ENCODE measurements around the gene PTPRJ.
"Not testable (repeated sequence)": the region's sequence is repeated elsewhere in the genome, so short reads cannot be mapped to it uniquely, and the experiment has no call there.

PTPRJ gene

DNA sequence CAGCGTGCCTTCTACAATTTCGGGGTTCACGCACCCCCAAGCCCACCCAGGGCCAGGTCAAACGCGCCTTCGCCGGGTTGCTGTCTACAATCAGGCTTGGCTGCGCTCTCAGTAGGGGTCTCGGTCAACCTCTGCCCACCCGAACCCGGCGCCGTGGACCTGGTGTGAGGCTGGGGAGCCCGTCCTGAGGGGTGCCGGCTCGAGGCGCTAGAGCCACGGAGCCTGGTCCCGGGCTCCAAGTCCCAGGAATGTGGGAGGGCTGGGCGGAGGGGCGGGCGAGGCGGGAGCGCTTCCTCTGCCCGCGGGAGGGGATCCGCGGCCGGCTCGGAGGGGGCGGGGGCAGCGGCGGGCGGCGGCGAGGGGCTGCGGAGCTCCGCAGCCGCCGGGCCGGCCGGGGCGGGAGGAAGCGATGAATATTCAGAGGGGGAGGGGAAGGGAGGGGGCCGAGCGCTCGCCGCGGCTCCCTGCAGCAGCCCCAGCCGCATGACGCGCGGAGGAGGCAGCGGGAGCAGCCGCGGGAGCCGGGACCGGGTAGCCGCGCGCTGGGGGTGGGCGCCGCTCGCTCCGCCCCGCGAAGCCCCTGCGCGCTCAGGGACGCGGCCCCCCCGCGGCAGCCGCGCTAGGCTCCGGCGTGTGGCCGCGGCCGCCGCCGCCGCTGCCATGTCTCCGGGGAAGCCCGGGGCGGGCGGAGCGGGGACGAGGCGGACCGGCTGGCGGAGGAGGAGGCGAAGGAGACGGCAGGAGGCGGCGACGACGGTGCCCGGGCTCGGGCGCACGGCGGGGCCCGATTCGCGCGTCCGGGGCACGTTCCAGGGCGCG is at the start of gene PTPRJ:
Gene PTPRJ (plus strand): TSS at position 472 of the 819 bp plus-strand sequence. CDS start 354 bp downstream, outside the sequence.
- DNase-seq, result peak in 45 of 51 donors; percentile 24 to 79 (median 59)

DNA sequence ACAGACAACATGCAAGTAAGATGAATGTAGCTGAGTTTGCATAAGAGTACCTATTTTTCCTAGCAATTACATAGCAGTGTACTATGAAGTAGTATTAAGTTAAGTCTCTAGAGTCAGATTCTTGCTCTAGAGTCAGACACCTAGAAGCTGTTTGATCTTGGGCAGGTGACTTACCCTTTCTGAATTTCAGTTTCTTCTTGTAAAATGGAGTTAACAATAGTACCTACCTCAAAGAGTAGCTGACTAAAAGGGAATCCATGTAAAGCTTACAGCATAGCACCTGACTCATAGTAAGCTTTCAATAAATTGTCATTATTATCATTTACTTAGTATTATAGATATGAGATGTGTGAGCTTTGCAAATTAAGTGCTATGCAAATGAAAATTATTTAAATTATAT is 47.8 kb upstream of the PTPRJ start:
- no peak for DNase-seq

DNA sequence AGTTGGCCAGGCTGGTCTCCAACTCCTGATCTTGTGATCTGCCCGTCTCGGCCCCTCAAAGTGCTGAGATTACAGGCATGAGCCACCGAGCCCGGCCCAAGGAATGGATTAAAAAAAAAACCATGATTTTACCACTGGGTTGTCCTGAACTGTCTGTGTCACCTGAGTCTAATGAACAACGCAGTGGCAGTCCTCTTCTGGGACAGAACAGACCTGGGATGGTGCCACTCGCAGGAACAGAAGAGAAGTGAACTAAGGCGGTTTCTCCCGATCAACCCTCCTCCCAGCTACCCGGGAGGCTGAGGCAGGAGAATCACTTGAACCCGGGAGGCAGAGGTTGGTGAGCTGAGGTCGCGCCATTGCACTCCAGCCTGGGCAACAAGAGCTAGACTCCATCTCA is 46.6 kb upstream of the PTPRJ start:
- not testable (repeated sequence) for DNase-seq

DNA sequence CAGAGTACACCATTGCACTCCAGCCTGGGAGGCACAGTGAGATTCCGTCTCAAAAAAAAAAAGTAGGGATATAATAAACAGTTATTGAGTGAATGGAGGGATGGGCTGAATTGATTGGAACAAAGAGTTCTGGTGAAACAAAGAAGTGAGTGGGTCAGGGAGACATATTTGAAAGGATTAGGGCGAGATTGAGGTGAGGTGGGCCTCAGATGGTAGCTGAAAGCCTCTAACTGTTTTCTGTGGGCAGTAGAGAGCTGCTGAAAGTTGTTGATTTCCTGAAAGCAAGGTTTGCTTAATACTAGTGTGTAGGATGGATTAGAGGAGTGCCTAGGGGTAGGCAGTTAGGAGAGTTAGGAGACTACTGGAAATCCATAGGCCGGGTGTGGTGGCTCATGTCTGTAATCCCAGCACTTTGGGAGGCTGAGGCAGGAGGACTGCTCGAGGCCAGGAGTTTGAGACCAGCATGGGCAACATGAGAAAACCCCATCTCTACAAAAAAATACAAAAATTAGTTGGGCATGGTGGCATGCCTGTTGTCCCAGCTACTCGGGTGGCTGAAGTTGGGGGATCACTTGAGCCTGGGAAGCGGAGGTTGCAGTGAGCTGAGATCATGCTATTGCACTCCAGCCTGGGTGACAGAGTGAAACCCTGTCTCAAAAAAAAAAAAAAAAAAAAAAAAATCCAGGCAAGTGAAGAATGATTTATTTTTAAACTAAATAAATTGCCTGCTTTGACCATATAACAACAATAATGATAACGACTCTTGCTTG is 41.4 kb upstream of the PTPRJ start:
- no peak for DNase-seq

DNA sequence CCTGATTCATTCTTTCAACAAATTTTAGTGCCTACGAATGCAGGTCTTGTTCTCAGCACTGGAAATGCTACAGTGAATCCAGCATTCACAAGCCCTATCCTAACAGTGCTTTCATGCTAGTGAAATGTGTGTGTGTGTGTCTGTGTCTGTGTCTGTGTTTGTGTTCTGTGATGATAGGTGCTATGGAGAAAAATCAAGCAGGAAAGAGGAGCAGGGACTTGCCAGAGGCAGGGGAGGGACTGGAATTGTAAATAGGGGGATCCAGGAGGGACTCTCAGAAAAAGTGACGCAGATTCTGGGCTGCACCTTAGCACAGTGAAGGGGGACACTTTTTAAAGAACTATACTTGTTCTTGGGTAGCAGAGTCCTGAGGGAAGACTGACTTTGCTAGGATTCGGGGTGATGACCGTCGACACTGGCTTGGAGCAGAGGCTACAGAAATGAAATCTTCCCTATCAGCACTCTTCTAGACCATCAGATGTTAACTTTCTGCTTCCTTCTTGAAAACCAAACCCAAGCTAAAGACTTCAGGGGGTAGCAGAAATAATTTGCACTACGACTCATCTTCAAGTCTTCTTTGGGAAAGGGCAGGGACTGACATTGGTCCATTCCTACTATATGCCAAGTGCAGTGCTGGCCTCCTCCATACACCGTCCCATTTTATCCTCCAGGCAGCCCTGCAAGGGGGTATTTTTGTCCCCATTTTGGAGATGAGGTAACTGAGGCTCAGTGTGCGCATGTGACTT is 39.3 kb upstream of the PTPRJ start:
- DNase-seq, result no peak

DNA sequence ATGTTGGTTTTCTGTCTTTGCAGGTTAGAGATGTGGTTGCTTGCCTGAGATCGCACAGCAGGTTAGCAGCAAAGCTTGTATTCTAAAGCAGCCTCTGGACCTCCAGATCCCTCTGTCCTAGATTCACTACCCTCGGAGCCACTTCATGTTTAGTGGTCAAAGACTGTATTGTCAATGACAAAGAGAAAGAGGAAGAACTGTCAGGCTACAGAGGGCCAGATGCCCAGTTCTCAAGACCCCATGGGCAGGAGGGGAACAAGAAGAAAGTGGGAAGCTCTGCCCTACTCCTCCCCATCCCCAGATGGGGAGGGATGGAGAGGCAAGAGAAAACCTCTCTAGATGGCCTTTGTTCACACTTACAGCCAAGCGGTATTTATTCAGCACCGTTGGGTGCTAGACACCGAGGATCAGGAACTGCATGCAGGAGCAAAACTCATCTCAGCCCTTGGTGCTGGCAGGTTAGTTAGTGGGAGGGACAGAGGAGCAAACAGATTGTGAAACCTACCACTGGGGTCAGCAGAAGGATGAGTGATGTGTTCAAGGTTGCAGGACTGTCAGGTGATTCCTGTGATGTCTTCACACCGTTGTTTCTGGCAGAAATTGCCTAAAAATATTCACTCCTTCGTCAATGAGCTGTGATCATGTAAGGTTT is 38.3 kb upstream of the PTPRJ start:
- peak in 7 of 51 donors; percentile 5 to 25 (median 8) for DNase-seq

DNA sequence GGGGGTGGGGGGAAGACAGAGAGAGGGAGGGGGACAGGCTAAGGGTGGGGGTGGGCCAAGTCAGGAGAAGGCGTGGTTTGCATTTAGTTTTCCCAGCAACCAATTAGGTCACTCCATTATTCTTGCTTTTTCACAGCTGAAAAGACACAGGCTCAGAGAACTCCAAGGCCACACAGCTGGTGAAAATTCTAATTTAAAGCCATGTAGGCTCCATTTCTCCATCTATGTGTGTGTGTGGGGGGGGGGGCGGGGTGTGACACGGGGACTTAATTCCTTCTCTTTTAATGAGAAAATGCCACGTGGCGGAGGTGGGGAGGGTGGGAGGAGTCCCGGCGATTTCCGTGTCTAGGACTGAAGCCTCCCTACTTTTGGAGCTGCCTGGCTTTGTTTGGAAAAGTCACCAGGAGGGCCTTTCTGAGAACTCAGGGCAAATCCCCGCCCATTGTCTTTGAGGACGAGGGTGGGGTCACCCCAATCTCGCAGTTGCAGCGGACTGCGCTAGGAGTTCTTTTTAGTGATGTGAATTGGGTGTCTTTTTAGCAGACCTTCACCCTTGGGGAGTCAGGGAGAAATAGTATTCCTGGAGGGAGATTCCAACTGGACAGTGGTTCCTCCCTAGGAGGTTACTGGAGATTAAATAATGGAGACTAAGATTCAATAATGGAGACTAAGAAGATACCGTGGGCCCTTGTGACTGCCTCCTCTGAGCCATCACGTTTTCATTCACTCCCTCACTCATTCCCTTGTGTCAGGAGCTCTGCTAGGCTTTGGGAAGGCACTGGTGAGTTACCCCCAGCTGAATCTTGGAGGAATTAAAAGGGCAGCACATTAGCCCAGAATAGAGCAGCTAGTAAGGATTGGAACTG is 36.4 kb upstream of the PTPRJ start:
- DNase-seq, result no peak

DNA sequence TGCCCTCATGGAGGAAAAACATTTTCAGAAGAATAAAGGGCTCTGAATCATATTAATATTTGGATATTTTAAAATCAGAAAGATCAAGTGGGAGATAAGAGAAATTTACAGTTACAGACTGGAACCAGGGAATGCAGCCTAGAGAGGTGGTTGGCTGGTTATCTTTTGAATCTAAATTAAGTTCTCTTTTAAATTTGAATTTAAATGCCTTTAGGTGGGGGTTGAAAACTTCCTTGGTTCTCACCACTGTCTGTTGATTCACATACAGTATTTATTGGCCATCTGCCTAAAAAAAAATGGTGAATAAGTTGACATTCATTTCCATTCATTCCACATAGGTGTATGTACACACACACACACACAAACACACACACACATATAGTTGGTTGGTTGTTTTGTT is 35.7 kb upstream of the PTPRJ start:
- no peak for DNase-seq

DNA sequence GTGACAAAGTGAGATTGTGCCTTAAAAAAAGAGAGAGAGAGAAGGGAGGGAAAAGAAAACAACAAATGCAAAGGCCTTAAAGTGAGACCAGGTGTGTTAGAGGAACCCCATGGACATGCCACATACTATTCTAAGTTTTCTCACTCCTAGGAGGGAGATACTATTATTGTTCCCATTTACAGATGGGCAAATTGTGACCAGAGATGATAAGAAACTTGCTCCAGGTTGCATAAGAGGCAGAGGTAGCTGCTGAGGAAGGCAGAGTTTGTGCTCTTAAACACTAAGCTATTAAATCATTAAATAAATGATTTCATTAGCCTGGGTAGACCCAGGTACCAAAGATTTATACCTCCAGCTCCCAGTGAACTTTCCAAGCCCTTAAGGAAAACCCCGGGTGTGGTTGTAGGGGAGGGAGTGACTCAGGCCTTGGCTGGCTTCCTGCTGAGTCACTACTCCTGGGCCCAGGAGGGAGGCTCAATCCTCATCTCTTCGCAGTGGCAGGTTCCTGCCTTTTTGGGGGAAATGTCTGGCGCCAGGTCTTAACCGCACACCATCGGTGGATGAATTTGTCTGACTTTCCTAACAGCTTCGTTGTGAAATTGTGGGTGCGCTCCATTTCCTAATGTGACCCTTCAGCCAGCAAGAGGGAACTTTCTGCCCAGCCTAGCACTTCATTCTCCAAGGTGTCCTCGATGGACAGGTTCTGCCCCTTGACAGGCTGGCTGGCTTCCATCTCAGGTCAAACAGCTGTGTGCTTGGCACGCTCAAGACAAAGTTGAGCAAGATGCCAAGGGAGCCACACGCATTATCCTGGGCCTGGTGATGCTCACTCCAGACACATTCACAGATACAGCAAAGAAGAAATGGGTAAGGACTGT is 33.4 kb upstream of the PTPRJ start:
- peak in 5 of 51 donors; percentile 2 to 43 (median 21) for DNase-seq

DNA sequence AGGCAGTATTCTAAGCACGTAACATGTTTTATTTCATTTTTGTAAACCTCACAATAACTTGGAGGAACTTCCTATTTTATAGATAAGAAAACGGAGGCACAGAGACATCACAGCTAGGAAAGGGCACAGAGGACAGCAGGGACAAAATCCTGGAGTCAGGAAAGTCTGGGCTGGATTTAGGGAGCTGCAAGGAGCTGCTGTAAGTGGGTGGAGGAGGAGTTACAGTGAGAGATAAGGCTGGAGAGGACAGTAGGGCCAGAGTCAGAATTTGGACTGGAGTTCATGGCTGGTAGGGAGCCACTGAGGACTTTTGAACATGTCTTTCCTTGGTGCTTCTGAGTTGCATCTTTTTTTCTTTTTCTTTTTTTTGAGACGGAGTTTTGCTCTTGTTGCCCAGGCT is 32.2 kb upstream of the PTPRJ start:
- no peak for DNase-seq

DNA sequence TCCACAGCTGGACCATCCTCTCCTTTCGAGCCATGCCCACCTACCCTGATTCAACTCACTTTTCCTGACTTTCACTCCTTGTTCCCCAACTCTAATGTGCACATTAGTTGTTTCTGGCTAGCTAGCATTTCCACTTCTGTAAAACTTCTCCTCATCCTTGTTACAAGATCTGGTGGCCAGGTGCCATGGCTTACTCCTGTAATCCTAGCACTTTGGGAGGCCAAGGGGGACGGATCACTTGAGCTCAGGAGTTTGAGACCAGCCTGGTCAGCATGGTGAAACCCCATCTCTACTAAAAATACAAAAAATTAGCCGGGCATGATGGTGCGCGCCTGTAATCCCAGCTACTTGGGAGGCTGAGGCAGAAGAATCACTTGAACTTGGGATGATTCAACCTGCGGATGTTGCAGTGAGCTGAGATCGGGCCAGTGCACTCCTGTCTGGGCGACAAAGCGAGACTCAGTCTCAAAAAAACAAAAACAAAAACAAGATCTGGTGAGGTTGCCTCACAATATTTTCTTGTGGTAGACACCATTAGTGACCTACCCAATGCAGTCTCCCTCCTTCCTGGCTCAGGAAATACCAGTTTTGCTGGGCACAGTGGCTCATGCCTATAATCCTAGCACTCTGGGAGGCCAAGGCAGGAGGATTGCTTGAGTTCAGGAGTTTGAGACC is 31.2 kb upstream of the PTPRJ start:
- DNase-seq, result not testable (repeated sequence)

DNA sequence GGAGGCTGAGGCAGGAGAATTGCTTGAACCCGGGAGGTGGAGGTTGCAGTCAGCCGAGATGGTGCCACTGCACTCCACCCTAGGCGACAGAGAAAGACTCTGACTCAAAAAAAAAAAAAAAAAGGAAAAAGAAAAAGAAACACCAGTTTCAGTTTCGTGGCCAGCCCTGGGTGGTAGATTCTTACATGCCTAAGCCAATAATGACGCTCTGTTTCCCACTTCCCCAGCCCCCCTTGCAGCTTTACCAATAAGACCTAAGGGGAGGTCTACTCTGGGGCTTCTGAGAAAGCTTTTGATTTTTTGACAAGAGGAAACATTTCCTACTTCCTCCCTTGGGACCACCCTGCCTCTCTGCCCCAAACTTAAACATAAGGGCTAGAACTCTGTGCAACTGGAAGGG is 30.0 kb upstream of the PTPRJ start:
- no peak for DNase-seq

DNA sequence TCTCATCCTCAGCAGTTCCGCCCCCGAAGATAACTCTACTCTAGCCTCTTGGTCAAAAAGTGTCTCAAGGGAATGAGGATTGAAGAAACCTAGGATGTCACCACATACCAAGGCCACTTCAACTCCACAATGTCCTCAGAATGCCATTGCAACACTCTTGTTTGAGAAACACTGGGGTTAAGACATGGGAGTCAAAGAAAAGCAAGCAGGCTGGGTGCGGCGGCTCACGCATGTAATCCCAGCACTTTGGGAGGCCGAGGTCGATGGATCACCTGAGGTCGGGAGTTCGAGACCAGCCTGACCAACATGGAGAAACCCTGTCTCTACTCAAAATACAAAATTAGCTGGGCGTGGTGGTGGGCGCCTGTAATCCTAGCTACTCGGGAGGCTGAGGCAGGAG is 28.9 kb upstream of the PTPRJ start:
- DNase-seq, result not testable (repeated sequence)

DNA sequence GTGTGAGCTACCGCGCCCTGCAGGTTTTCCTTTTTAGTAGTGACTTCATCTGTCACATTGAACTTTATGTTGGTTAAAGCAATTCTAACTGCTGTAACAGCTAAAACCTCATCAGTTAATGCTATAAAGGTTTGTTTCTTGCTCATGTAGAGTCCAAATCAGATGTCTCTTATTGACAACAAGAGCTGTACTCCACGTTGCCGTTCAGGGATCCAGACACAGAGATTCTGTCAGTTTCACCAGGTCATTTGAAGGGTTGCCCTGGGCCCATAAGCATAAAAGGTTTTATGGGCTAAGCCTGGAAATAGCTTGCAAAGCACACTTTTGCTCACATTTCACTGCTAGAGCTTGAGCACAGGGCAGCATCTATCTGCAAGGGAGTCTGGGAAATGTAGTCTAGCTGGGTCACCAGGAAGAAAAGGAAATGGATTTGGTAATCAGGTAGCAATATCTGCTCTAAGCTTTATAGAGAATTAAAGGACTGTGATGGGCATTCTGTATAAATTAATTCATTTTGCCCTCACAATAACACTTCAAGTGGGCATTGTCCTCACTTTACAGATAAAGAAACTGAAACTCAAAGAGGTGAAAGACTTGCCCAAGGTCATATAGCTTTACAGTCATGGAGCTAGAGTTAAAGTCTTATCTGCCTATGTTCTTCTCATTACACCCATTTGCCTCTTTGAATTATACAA is 25.2 kb upstream of the PTPRJ start:
- DNase-seq, result no peak

DNA sequence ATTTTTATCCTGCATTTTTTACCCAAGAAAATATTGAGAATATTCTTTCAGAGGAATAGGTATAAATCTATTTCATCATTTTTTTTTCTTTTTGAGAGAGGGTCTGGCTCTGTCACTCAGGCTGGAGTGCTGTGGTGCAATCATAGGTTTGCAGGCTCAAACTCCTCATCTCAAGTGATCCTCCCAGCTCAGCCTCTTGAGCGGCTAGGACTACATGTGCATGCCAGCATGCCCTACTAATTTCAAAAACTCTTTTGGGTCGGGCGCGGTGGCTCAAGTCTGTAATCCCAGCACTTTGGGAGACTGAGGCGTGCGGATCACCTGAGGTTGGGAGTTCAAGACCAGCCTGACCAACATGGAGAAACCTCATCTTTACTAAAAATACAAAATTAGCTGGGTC is 20.3 kb upstream of the PTPRJ start:
- no peak for DNase-seq

DNA sequence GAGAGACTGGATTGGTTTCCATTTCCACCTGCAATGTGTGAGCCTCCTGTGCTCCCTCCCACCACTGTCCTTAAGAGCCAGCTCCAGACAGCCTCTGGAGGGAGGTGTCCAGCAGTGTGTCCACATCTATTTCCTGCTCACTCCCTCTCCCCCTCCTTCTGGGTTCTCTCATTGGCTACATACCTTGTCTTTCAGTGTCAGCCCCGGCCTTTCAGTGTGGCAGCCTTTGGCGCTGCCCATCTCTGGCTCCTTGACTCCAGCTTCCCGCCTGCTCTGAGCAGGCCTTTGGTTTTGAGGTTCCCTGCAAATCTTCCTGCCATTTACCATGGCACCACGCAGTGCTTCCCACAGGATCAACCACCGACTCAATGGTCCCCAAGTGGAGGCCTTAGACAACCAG is 19.0 kb upstream of the PTPRJ start:
- no peak for DNase-seq

DNA sequence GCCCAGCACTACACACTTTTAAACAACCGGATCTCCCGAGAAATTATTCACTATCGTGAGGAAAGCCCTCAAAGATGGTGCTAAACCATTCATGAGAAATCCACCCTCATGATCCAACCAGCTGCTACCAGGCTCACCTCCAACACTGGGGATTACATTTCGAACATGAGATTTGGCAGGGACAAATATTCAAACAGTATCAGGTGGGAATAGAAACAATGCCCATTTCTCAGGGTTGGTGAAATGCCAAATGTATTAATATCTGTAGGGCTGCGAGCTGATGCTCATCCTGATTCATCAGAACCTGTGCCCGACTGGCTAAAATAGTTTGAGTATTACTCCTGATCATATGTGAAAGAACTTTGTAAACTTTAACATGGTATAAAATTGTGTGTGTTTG is 15.8 kb upstream of the PTPRJ start:
- DNase-seq, result no peak
